ENCODE measurements around the gene GOLGA3.

GRCh38 chr12:132842449-132843045 is 13.9 kb upstream of the GOLGA3 start:
- no peak for TF ChIP-seq EP300 (IDR thresholded peaks at IDR 0.05; ENCODE audit: borderline replicate concordance)
- no peak for TF ChIP-seq NFIC (IDR thresholded peaks at IDR 0.05)
- no peak for TF ChIP-seq USF1 (IDR thresholded peaks at IDR 0.05)
- no peak for TF ChIP-seq FOXM1 (IDR thresholded peaks at IDR 0.05; ENCODE audit: borderline replicate concordance, low read depth)
